ENCODE measurements around the gene MFN2. TPM values are rescaled to one million over a fixed set of nuclear protein-coding genes. Genes with fewer than 3 reads are reported as not detected.

Gene MFN2
- total and polyA plus RNA-seq, 4 donors = 17.2 to 87.8 (median 43.2) TPM

- no peaks in the 10 kb centered on the region for H3K27me3 ChIP-seq (ENCODE audit: control insufficient read depth in 4 of 4, insufficient read depth in 4 of 4, low read length in 3 of 4)
- peaks cover 0 to 2% (median under 1%) of the 10 kb centered on the region in 4 donors for H3K4me1 ChIP-seq (ENCODE audit: control insufficient read depth in 4 of 4, insufficient read depth in 4 of 4, low read length in 3 of 4)
- no peak for DNase-seq (ENCODE audit: low spot score)
- H3K9ac ChIP-seq (ENCODE audit: low read depth in 1 of 2, low read length in 2 of 2) = no peak overlapping the region
- H3K27ac ChIP-seq (ENCODE audit: low read depth in 1 of 2, low read length in 2 of 2) = no peak overlapping the region
- TF ChIP-seq YY1 (IDR thresholded peaks at IDR 0.05) = no peak
- no peak for TF ChIP-seq TAF1 (conservative IDR thresholded peaks at IDR 0.05)
- no peak for TF ChIP-seq JUND (IDR thresholded peaks at IDR 0.05)
- TF ChIP-seq RXRA (IDR thresholded peaks at IDR 0.05) = no peak
- TF ChIP-seq FOXA1 (IDR thresholded peaks at IDR 0.05) = no peak
- TF ChIP-seq EGR1 (IDR thresholded peaks at IDR 0.05; ENCODE audit: low read depth in 2 of 2) = no peak
- no peak for TF ChIP-seq NR2F2 (IDR thresholded peaks at IDR 0.05)
- no peak for TF ChIP-seq CTCF (IDR thresholded peaks at IDR 0.05; ENCODE audit: low read depth, low read length, missing input control)
- TF ChIP-seq REST (IDR thresholded peaks at IDR 0.05) = no peak
- TF ChIP-seq HNF4A (conservative IDR thresholded peaks at IDR 0.05) = no peak
- TF ChIP-seq SP1 (IDR thresholded peaks at IDR 0.05) = no peak
- no peak for TF ChIP-seq ATF3 (IDR thresholded peaks at IDR 0.05)
- TF ChIP-seq RAD21 (IDR thresholded peaks at IDR 0.05) = no peak
- no peak for TF ChIP-seq ZBTB33 (IDR thresholded peaks at IDR 0.05)
- no peak for TF ChIP-seq FOXA2 (IDR thresholded peaks at IDR 0.05)
- peaks cover 7 to 49% (median 21%) of the 10 kb centered on the region in 4 donors for H3K36me3 ChIP-seq (ENCODE audit: control insufficient read depth in 4 of 4, insufficient read depth in 3 of 4, low read depth in 1 of 4, low read length in 3 of 4)
- no peak overlapping the region for H3K4me3 ChIP-seq (ENCODE audit: low read depth in 1 of 3, low read length in 3 of 3)
- WGBS = 91% methylated on average over 6 of the region's 6 CpGs
- H3K9me3 ChIP-seq (ENCODE audit: control insufficient read depth in 4 of 4, low read length in 3 of 4) = no peaks in the 10 kb centered on the region
These were observed 25.0 kb upstream of the MFN2 start for GRCh38 chr1:11955221-11955620.

GRCh38 chr1:11957398-11957797 is 22.8 kb upstream of the MFN2 start:
- Histone ChIP-seq H3K4me1 (ENCODE audit: control insufficient read depth in 4 of 4, insufficient read depth in 4 of 4, low read length in 3 of 4) (peaks cover 0 to 7% (median 4%) of the 10 kb centered on the region in 4 donors), H3K27ac (ENCODE audit: low read depth in 1 of 2, low read length in 2 of 2) (no peak overlapping the region), H3K36me3 (ENCODE audit: control insufficient read depth in 4 of 4, insufficient read depth in 3 of 4, low read depth in 1 of 4, low read length in 3 of 4) (peaks cover 7 to 40% (median 21%) of the 10 kb centered on the region in 4 donors), H3K27me3 (ENCODE audit: control insufficient read depth in 4 of 4, insufficient read depth in 4 of 4, low read length in 3 of 4) (no peaks in the 10 kb centered on the region), H3K9ac (ENCODE audit: low read depth in 1 of 2, low read length in 2 of 2) (no peak overlapping the region), H3K9me3 (ENCODE audit: control insufficient read depth in 4 of 4, low read length in 3 of 4) (no peaks in the 10 kb centered on the region), H3K4me3 (ENCODE audit: low read depth in 1 of 3, low read length in 3 of 3) (no peak overlapping the region)
- TF ChIP-seq CTCF (IDR thresholded peaks at IDR 0.05; ENCODE audit: low read depth, low read length, missing input control) = no peak
- TF ChIP-seq ZBTB33 (IDR thresholded peaks at IDR 0.05) = no peak
- no peak for TF ChIP-seq FOXA2 (IDR thresholded peaks at IDR 0.05)
- TF ChIP-seq RAD21 (IDR thresholded peaks at IDR 0.05) = no peak
- no peak for TF ChIP-seq TAF1 (conservative IDR thresholded peaks at IDR 0.05)
- DNase-seq (ENCODE audit: low spot score) = no peak
- WGBS = 97% methylated on average over 5 of the region's 5 CpGs

All from liver (tissue), 9 donors.